Measurements from ENCODE around the gene IFNK. TPM values are rescaled to one million over a fixed set of nuclear protein-coding genes. Genes with fewer than 3 reads are reported as not detected.

Gene IFNK
- total RNA-seq, 2 experiments from 2014 or later = not detected

- Mint-ChIP-seq H3K4me1 (ENCODE audit: low read depth) (peaks cover 23% of the 10 kb centered on the region), H3K27ac (no peak overlapping the region), H3K27me3 (ENCODE audit: low read depth) (no peaks in the 10 kb centered on the region), H3K9me3 (ENCODE audit: insufficient read depth) (no peaks in the 10 kb centered on the region), H3K36me3 (ENCODE audit: low read depth) (peaks cover 19% of the 10 kb centered on the region), H3K4me3 (no peak overlapping the region)
- no peak for ATAC-seq
- DNase-seq = no peak
- CTCF ChIA-PET = interaction anchor here (1.1 kb wide), 1 partner anchor 230 kb away, joined by 3 read pairs; no protein-coding TSS in a partner anchor
- POLR2A ChIA-PET = interaction anchor here (0.9 kb wide), 1 partner anchor 9 kb away, joined by 3 read pairs; no protein-coding TSS in a partner anchor
Measured at GRCh38 chr9:27563738-27564430, 39.8 kb downstream of the IFNK start.

- POLR2A ChIA-PET = no interaction called here
- CTCF ChIA-PET = no interaction called here
- peak; percentile 44 for ATAC-seq
- H3K9me3 Mint-ChIP-seq (ENCODE audit: insufficient read depth) = no peaks in the 10 kb centered on the region
- H3K4me1 Mint-ChIP-seq (ENCODE audit: low read depth) = peaks cover 23% of the 10 kb centered on the region
- H3K4me3 Mint-ChIP-seq = peak overlapping the region; percentile 23
- no peak for DNase-seq
- H3K27me3 Mint-ChIP-seq (ENCODE audit: low read depth) = no peaks in the 10 kb centered on the region
- peaks cover 19% of the 10 kb centered on the region for H3K36me3 Mint-ChIP-seq (ENCODE audit: low read depth)
- peak overlapping the region; percentile 68 for H3K27ac Mint-ChIP-seq
Measured at GRCh38 chr9:27564670-27565069, 40.6 kb downstream of the IFNK start.

GRCh38 chr9:27565696-27566095 lies 41.6 kb downstream of the IFNK start:
- ChIA-PET CTCF (interaction anchor here (1.4 kb wide), 1 partner anchor 18 kb away, joined by 7 read pairs; no protein-coding TSS in a partner anchor), POLR2A (no interaction called here)
- Mint-ChIP-seq H3K36me3 (ENCODE audit: low read depth) (peaks cover 19% of the 10 kb centered on the region), H3K9me3 (ENCODE audit: insufficient read depth) (no peaks in the 10 kb centered on the region), H3K27me3 (ENCODE audit: low read depth) (no peaks in the 10 kb centered on the region), H3K4me3 (no peak overlapping the region), H3K4me1 (ENCODE audit: low read depth) (peaks cover 23% of the 10 kb centered on the region), H3K27ac (no peak overlapping the region)
- DNase-seq (no peak), ATAC-seq (no peak)

- no peak for ATAC-seq
- H3K36me3 Mint-ChIP-seq (ENCODE audit: low read depth) = peaks cover 19% of the 10 kb centered on the region
- POLR2A ChIA-PET = no interaction called here
Measured at GRCh38 chr9:27566118-27566517, 42.0 kb downstream of the IFNK start.

GRCh38 chr9:27569406-27569805 lies 45.3 kb downstream of the IFNK start:
- ChIA-PET CTCF (interaction anchor here (1.0 kb wide), 1 partner anchor 40 kb away, joined by 3 read pairs; the partner anchor contains the start of gene MOB3B), POLR2A (no interaction called here)
- DNase-seq (no peak), ATAC-seq (no peak)
- H3K4me1 Mint-ChIP-seq (ENCODE audit: low read depth) = peaks cover 31% of the 10 kb centered on the region
- H3K36me3 Mint-ChIP-seq (ENCODE audit: low read depth) = peaks cover 11% of the 10 kb centered on the region
- no peak overlapping the region for H3K27ac Mint-ChIP-seq
- H3K27me3 Mint-ChIP-seq (ENCODE audit: low read depth) = no peaks in the 10 kb centered on the region
- H3K9me3 Mint-ChIP-seq (ENCODE audit: insufficient read depth) = no peaks in the 10 kb centered on the region
- H3K4me3 Mint-ChIP-seq = no peak overlapping the region

More at GRCh38 chr9:27566118-27566517, 42.0 kb downstream of the IFNK start:
- Mint-ChIP-seq H3K4me1 (ENCODE audit: low read depth) (peaks cover 23% of the 10 kb centered on the region), H3K27ac (no peak overlapping the region), H3K4me3 (no peak overlapping the region), H3K27me3 (ENCODE audit: low read depth) (no peaks in the 10 kb centered on the region), H3K9me3 (ENCODE audit: insufficient read depth) (no peaks in the 10 kb centered on the region)
- CTCF ChIA-PET = interaction anchor here (1.4 kb wide), 1 partner anchor 18 kb away, joined by 7 read pairs; no protein-coding TSS in a partner anchor
- no peak for DNase-seq

GRCh38 chr9:27571011-27571410 lies 46.9 kb downstream of the IFNK start:
- Mint-ChIP-seq H3K9me3 (ENCODE audit: insufficient read depth) (no peaks in the 10 kb centered on the region), H3K27ac (no peak overlapping the region), H3K36me3 (ENCODE audit: low read depth) (peaks cover 5% of the 10 kb centered on the region), H3K4me1 (ENCODE audit: low read depth) (peaks cover 22% of the 10 kb centered on the region), H3K4me3 (no peak overlapping the region), H3K27me3 (ENCODE audit: low read depth) (no peaks in the 10 kb centered on the region)
- ATAC-seq (no peak), DNase-seq (no peak)
- ChIA-PET CTCF (interaction anchor here (1.0 kb wide), 1 partner anchor 42 kb away, joined by 4 read pairs; the partner anchor contains the start of gene MOB3B), POLR2A (interaction anchor here (0.6 kb wide), 1 partner anchor 17 kb away, joined by 3 read pairs; no protein-coding TSS in a partner anchor)

- peaks cover under 1% of the 10 kb centered on the region for H3K36me3 Mint-ChIP-seq (ENCODE audit: low read depth)
- DNase-seq (no peak), ATAC-seq (no peak)
- peak overlapping the region; percentile 99 for H3K27ac Mint-ChIP-seq
- peaks cover 2% of the 10 kb centered on the region for H3K27me3 Mint-ChIP-seq (ENCODE audit: low read depth)
- ChIA-PET CTCF (no interaction called here), POLR2A (interaction anchor here (1.6 kb wide), 1 partner anchor 193 kb away, joined by 4 read pairs; no protein-coding TSS in a partner anchor)
- H3K4me1 Mint-ChIP-seq (ENCODE audit: low read depth) = peaks cover 21% of the 10 kb centered on the region
- H3K9me3 Mint-ChIP-seq (ENCODE audit: insufficient read depth) = no peaks in the 10 kb centered on the region
- H3K4me3 Mint-ChIP-seq = peak overlapping the region; percentile 95
Measured at GRCh38 chr9:27572061-27572460, 48.0 kb downstream of the IFNK start.

- ATAC-seq (peak; percentile 32), DNase-seq (peak; percentile 73)
- Mint-ChIP-seq H3K27me3 (ENCODE audit: low read depth) (peaks cover 2% of the 10 kb centered on the region), H3K36me3 (ENCODE audit: low read depth) (no peaks in the 10 kb centered on the region), H3K4me3 (peak overlapping the region; percentile 95), H3K9me3 (ENCODE audit: insufficient read depth) (no peaks in the 10 kb centered on the region), H3K27ac (peak overlapping the region; percentile 99), H3K4me1 (ENCODE audit: low read depth) (peaks cover 21% of the 10 kb centered on the region)
- POLR2A ChIA-PET = interaction anchor here (1.0 to 1.6 kb wide), 3 partner anchors 50 to 625 kb away, joined by 3 to 4 read pairs (median 4); no protein-coding TSS in a partner anchor
- CTCF ChIA-PET = no interaction called here
Measured at GRCh38 chr9:27572566-27572917, 48.5 kb downstream of the IFNK start.

- CTCF ChIA-PET = no interaction called here
- H3K27me3 Mint-ChIP-seq (ENCODE audit: low read depth) = peaks cover 2% of the 10 kb centered on the region
- peak within 1 kb of the TSS; percentile 99 for H3K27ac Mint-ChIP-seq
- POLR2A ChIA-PET = interaction anchor here (0.7 to 1.6 kb wide), 6 partner anchors 50 to 680 kb away, joined by 3 to 4 read pairs (median 4); partner anchors contain the start of gene CAAP1
- H3K4me3 Mint-ChIP-seq = peak within 1 kb of the TSS; percentile 95
- ATAC-seq (peak; percentile 73), DNase-seq (peak; percentile 85)
- H3K9me3 Mint-ChIP-seq (ENCODE audit: insufficient read depth) = peaks cover 2% of the 10 kb centered on the region
- peaks cover under 1% of the 10 kb centered on the region for H3K36me3 Mint-ChIP-seq (ENCODE audit: low read depth)
- peaks cover 21% of the 10 kb centered on the region for H3K4me1 Mint-ChIP-seq (ENCODE audit: low read depth)
Measured at GRCh38 chr9:27572918-27573633, 49.0 kb downstream of the IFNK start, which contains the start of gene C9orf72. Gene C9orf72 (minus strand): TSS chr9:27573481. CDS start chr9:27567120, 6,361 bp downstream.

- DNase-seq (peak; percentile 98), ATAC-seq (peak; percentile 89)
- CTCF ChIA-PET = no interaction called here
- Mint-ChIP-seq H3K4me1 (ENCODE audit: low read depth) (peaks cover 21% of the 10 kb centered on the region), H3K27ac (peak overlapping the region; percentile 99), H3K9me3 (ENCODE audit: insufficient read depth) (peaks cover 6% of the 10 kb centered on the region), H3K27me3 (ENCODE audit: low read depth) (peaks cover 2% of the 10 kb centered on the region), H3K36me3 (ENCODE audit: low read depth) (peaks cover 2% of the 10 kb centered on the region), H3K4me3 (peak overlapping the region; percentile 95)
- POLR2A ChIA-PET = interaction anchor here (0.7 to 1.6 kb wide), 6 partner anchors 49 to 681 kb away, joined by 3 to 4 read pairs (median 4); partner anchors contain the start of gene CAAP1
Measured at GRCh38 chr9:27573634-27574590, 49.8 kb downstream of the IFNK start.
